ENCODE measurements around the gene KCTD5. TPM values are rescaled to one million over a fixed set of nuclear protein-coding genes. Genes with fewer than 3 reads are reported as not detected.

The KCTD5 gene
- total RNA-seq, 1 experiment from 2014 or later = 36.7 TPM

- H3K9me3 Mint-ChIP-seq (ENCODE audit: low read depth, unreplicated experiment) = no peaks in the 10 kb centered on the region
Observed at GRCh38 chr16:2744711-2745110, 62.4 kb downstream of the KCTD5 start.

DNA sequence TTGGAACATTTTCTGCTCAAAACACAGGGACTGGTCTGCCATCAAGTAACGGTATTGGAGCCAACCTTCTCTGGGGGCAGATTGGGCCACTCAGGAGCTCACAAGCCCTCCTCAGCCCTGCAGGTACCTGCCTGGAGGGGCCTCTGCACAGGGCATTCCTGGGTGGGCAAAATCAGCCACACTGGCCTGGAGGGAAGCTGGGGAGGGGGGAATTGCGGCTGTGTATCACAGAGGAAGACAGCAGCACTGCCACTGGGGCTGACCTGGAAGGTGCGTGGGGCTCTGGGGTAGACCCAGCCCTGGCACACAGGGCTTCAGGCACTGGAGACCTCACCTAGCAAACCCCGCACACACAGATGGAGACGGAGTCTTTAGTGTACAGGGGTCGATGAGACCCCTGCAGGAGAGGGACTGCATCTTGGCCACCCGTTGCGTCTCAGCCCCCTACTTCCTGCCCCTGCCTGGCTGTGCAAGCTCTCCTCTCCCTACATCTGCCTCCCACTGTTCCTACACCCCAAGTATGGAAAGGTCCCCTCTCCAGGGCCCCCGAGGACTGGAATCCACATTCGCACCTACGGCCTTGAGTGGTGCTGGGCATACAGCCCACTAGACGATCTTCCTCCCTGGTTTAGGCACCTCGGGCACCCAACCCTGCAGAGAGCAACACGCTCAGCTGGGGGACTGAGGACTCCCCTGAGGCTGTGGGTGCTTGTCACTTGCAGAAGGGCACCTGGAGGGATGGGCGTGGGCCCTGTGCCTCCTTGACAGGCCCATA, 63.0 kb downstream of the KCTD5 start:
- CTCF ChIA-PET = interaction anchor here (1.1 kb wide), 1 partner anchor 38 kb away, joined by 3 read pairs; no protein-coding TSS in a partner anchor
- H3K27ac Mint-ChIP-seq (ENCODE audit: unreplicated experiment) = no peak overlapping the region
- BruUV-seq (replicated peaks) = no TSS peak
- intact Hi-C loops (cut with micrococcal nuclease; ENCODE audit: unreplicated experiment) = no loop called here
- DNase-seq = no peak
- H3K27me3 Mint-ChIP-seq (ENCODE audit: unreplicated experiment) = peaks cover 33% of the 10 kb centered on the region
- no peaks in the 10 kb centered on the region for H3K9me3 Mint-ChIP-seq (ENCODE audit: low read depth, unreplicated experiment)
- TF ChIP-seq, protein P1, sequence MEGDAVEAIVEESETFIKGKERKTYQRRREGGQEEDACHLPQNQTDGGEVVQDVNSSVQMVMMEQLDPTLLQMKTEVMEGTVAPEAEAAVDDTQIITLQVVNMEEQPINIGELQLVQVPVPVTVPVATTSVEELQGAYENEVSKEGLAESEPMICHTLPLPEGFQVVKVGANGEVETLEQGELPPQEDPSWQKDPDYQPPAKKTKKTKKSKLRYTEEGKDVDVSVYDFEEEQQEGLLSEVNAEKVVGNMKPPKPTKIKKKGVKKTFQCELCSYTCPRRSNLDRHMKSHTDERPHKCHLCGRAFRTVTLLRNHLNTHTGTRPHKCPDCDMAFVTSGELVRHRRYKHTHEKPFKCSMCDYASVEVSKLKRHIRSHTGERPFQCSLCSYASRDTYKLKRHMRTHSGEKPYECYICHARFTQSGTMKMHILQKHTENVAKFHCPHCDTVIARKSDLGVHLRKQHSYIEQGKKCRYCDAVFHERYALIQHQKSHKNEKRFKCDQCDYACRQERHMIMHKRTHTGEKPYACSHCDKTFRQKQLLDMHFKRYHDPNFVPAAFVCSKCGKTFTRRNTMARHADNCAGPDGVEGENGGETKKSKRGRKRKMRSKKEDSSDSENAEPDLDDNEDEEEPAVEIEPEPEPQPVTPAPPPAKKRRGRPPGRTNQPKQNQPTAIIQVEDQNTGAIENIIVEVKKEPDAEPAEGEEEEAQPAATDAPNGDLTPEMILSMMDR (IDR thresholded peaks at IDR 0.05; ENCODE audit: unreplicated experiment) = no peak
- H3K36me3 Mint-ChIP-seq (ENCODE audit: insufficient read depth, unreplicated experiment) = peaks cover 5% of the 10 kb centered on the region
- H3K4me1 Mint-ChIP-seq (ENCODE audit: low read depth, unreplicated experiment) = no peaks in the 10 kb centered on the region
- H3K4me3 Mint-ChIP-seq (ENCODE audit: low read depth, unreplicated experiment) = no peak overlapping the region

More at GRCh38 chr16:2744711-2745110, 62.4 kb downstream of the KCTD5 start:
- no TSS peak for BruUV-seq (replicated peaks)
- intact Hi-C loops (cut with micrococcal nuclease; ENCODE audit: unreplicated experiment) = no loop called here
- Mint-ChIP-seq H3K4me3 (ENCODE audit: low read depth, unreplicated experiment) (no peak overlapping the region), H3K36me3 (ENCODE audit: insufficient read depth, unreplicated experiment) (peaks cover 5% of the 10 kb centered on the region), H3K27ac (ENCODE audit: unreplicated experiment) (no peak overlapping the region), H3K27me3 (ENCODE audit: unreplicated experiment) (peaks cover 39% of the 10 kb centered on the region), H3K4me1 (ENCODE audit: low read depth, unreplicated experiment) (no peaks in the 10 kb centered on the region)
- CTCF ChIA-PET = no interaction called here
- TF ChIP-seq, protein P1 (IDR thresholded peaks at IDR 0.05; ENCODE audit: unreplicated experiment) = no peak
- DNase-seq = no peak

DNA sequence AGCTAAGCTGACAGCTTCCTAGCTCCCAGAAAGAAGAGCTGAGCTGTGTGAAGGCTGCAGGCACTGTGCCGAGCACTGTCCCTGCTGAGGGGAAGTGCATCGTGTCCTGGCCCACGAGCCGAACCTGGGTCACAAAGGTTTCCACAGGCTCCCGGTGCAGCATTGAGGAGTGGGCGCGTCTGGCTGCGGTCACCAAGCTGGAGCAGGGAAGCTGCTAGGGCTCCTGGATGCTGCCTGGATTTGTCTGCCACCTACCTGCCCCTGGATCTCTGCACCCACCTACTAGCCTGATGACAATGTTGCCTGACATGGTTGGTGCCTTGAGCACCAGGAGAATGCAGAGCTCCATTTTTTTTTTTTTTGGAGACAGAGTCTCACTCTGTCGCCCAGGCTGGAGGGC, 63.6 kb downstream of the KCTD5 start:
- no peaks in the 10 kb centered on the region for H3K9me3 Mint-ChIP-seq (ENCODE audit: low read depth, unreplicated experiment)
- no peaks in the 10 kb centered on the region for H3K4me1 Mint-ChIP-seq (ENCODE audit: low read depth, unreplicated experiment)
- DNase-seq = no peak
- BruUV-seq (replicated peaks) = no TSS peak
- TF ChIP-seq, protein P1 (IDR thresholded peaks at IDR 0.05; ENCODE audit: unreplicated experiment) = no peak
- no peak overlapping the region for H3K4me3 Mint-ChIP-seq (ENCODE audit: low read depth, unreplicated experiment)
- H3K27me3 Mint-ChIP-seq (ENCODE audit: unreplicated experiment) = peaks cover 27% of the 10 kb centered on the region
- intact Hi-C loops (cut with micrococcal nuclease; ENCODE audit: unreplicated experiment) = no loop called here
- H3K36me3 Mint-ChIP-seq (ENCODE audit: insufficient read depth, unreplicated experiment) = peaks cover 6% of the 10 kb centered on the region
- H3K27ac Mint-ChIP-seq (ENCODE audit: unreplicated experiment) = no peak overlapping the region
- CTCF ChIA-PET = interaction anchor here (1.1 kb wide), 1 partner anchor 38 kb away, joined by 3 read pairs; no protein-coding TSS in a partner anchor

GRCh38 chr16:2748757-2749455, 66.6 kb downstream of the KCTD5 start:
- H3K27me3 Mint-ChIP-seq (ENCODE audit: unreplicated experiment) = peaks cover 14% of the 10 kb centered on the region
- peaks cover 35% of the 10 kb centered on the region for H3K36me3 Mint-ChIP-seq (ENCODE audit: insufficient read depth, unreplicated experiment)
- intact Hi-C loops (cut with micrococcal nuclease; ENCODE audit: unreplicated experiment) = no loop called here
- no peaks in the 10 kb centered on the region for H3K9me3 Mint-ChIP-seq (ENCODE audit: low read depth, unreplicated experiment)
- TF ChIP-seq, protein P1 (IDR thresholded peaks at IDR 0.05; ENCODE audit: unreplicated experiment) = no peak
- no peak for DNase-seq
- no TSS peak for BruUV-seq (replicated peaks)
- H3K27ac Mint-ChIP-seq (ENCODE audit: unreplicated experiment) = no peak overlapping the region
- no peaks in the 10 kb centered on the region for H3K4me1 Mint-ChIP-seq (ENCODE audit: low read depth, unreplicated experiment)
- no peak overlapping the region for H3K4me3 Mint-ChIP-seq (ENCODE audit: low read depth, unreplicated experiment)
- CTCF ChIA-PET = no interaction called here

All from Calu3 (cell line).